GM18526 (cell line): ENCODE data around the gene PLXNA3.

Experiments used
- POLR2A ChIP-seq: IDR thresholded peaks from 3 replicates; pipeline ENCODE4 v1.6.1; 2011; ENCODE audit not compliant: insufficient read length; ENCODE audit errors: extremely low read depth

PLXNA3 gene

GRCh38 chrX:154465601-154466000 is 7.5 kb downstream of the PLXNA3 start:
- no peak for TF ChIP-seq POLR2A

- TF ChIP-seq POLR2A = no peak
Observed at GRCh38 chrX:154466036-154466435, 8.0 kb downstream of the PLXNA3 start.

GRCh38 chrX:154466907-154467306 is 8.8 kb downstream of the PLXNA3 start:
- no peak for TF ChIP-seq POLR2A

DNA sequence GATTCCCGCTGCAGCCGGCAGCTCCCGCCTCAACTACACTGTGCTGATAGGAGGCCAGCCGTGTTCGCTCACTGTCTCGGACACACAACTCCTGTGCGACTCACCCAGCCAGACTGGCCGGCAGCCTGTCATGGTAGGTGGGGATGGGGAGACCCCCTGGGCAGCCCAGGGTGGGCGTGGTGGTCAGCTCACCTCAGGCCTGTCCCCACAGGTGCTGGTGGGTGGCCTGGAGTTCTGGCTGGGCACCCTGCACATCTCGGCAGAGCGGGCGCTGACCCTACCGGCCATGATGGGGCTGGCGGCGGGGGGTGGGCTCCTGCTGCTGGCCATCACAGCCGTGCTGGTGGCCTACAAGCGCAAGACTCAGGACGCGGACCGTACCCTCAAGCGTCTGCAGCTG is 9.5 kb downstream of the PLXNA3 start:
- no peak for TF ChIP-seq POLR2A

GRCh38 chrX:154468217-154468616 is 10.1 kb downstream of the PLXNA3 start:
- TF ChIP-seq POLR2A = no peak

DNA sequence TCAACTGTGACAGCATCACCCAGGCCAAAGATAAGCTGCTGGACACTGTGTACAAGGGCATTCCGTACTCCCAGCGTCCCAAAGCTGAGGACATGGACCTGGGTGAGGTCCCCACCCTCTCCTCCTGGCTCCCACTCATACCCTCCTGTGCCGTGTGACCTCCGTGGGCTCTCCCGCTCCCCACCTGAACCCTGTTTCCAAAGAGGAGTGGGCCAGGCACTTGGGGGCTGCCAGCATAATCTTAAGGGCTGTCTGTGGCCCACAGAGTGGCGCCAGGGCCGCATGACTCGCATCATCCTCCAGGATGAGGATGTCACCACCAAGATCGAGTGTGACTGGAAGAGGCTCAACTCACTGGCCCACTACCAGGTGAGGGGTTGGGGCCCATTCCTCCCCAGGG is 11.0 kb downstream of the PLXNA3 start:
- TF ChIP-seq POLR2A = no peak

DNA sequence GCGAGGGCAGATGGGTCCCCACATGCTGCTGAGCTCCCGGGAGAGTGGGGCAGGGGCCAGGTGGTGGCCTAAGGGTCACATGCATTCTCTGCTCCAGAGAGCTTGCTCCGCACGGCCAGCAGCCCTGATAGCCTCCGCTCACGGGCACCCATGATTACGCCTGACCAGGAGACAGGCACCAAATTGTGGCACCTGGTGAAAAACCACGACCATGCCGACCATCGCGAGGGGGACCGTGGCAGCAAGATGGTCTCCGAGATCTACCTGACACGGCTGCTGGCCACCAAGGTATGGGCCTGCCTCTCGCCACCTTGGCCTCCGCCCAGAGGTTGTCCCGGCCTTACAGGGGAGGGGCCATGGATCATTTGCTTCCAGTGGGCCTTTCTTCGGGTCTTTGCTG is 11.8 kb downstream of the PLXNA3 start:
- TF ChIP-seq POLR2A = no peak

DNA sequence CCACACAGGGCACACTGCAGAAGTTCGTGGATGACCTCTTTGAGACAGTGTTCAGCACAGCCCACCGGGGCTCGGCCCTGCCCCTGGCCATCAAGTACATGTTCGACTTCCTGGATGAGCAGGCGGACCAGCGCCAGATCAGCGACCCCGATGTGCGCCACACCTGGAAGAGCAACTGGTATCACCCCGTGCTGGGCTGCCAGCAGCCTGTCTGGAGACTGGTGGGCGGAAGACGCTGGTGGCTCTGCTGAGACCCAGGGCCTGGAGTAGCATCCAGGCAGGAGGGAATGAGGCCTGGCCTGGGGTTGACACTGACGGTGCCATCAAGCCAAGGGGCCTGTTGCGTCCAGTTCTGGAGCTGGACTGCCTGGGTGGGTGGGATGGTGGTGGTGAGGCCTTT is 12.4 kb downstream of the PLXNA3 start:
- TF ChIP-seq POLR2A = no peak

DNA sequence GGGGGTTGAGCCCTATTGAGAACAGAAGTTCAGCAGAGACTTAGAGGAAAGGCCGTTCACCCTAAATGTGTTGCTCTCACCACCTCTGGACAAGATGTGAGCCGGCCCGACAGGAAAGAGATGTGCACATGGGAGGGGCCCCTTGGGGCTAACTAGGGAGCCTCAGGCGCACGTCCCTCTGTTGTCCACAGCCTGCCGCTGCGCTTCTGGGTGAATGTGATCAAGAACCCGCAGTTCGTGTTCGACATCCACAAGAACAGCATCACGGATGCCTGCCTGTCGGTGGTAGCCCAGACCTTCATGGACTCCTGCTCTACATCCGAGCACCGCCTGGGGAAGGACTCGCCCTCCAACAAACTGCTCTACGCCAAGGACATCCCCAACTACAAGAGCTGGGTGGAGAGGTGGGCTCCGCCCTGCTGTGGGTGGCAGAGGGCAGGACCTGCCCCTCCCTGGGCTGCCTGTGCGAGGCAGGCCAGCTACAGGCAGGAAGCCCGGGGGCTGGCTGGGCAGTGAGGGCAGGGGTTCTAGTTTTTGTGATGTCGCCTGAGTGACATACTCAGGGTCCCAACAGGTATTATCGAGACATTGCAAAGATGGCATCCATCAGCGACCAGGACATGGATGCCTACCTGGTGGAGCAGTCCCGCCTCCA is 13.0 kb downstream of the PLXNA3 start:
- no peak for TF ChIP-seq POLR2A

DNA sequence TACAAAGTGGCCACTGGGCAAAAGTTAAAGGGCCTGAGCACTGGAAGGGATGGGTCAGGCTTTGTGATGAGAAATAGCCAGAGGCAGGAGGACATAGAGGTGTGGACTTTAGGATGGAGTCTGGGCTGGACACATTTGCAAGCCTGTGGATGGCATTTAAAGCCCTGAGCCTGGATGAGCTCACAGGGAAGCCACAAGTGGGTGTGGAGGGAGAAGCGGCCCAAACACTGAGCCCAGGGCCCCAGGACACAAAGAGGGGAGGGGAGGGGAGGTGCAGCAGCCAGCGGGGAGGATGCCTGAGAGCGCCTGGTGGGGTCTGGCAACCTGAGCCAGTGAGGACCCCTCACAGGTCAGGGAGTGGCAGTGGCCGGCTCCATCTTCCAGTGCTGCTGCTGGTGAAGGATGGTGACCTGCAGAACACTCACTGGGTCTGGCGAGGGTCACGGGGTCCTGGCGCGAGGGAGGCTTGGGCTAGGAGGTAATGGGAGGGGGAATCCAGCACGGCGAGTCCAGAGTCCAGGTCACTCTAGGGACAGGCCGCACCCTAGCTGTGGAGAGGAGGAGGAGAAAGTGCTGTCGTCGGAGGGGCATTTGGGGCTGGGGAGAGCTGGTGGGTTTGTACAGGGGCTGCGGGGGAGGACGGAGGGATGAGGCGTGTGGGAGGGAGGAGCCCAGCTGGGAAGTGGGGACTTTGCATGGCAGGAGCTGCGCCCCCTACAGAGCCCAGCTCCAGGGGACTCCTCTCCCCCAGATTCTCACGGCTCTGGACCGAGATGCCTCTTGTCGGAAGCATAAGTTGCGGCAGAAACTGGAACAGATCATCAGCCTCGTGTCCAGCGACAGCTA is 14.0 kb downstream of the PLXNA3 start:
- no peak for TF ChIP-seq POLR2A

- no peak for TF ChIP-seq POLR2A
Observed at GRCh38 chrX:154472685-154473632, 14.9 kb downstream of the PLXNA3 start.

- no peak for TF ChIP-seq POLR2A
Observed at GRCh38 chrX:154473683-154474082, 15.6 kb downstream of the PLXNA3 start.

DNA sequence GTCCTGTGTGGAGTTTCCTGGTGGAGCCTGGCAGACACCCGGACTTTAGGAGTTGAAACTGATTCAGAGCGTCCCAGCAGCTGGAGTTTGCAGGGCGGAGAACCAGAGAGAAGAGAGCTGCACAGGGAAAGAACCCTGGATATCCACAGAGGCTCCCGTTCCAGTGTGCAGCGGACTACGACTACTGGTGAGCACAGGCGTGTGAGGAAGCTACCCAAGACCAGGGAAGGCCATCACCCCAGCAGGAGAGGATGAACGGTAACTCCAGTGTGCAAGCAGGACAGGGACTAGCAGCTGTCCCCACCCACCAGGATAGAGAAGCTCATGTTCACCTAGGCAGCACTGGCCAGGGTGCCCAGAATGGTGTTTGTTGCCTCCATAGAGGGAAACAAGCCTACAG is 18.7 kb downstream of the PLXNA3 start:
- TF ChIP-seq POLR2A = no peak

GRCh38 chrX:154477891-154478477 is 19.9 kb downstream of the PLXNA3 start:
- no peak for TF ChIP-seq POLR2A
